SKM-1 treated with dmso at 0.1 percent for 144 hours (cell line): ENCODE data around the gene SPATA24.
"Not testable (repeated sequence)": the region's sequence is repeated elsewhere in the genome, so short reads cannot be mapped to it uniquely, and the experiment has no call there.

ENCODE experiments used
- DNase-seq: peaks from one replicate; lab custom pipeline; 2025; ENCODE audit not compliant: unreplicated experiment; lab: John Stamatoyannopoulos, UW

Gene SPATA24

GRCh38 chr5:139354186-139354585 lies 49.7 kb downstream of the SPATA24 start:
- no peak for DNase-seq

GRCh38 chr5:139347863-139348262 lies 56.0 kb downstream of the SPATA24 start:
- DNase-seq: not testable (repeated sequence)
